Tibial nerve (tissue), 4 donors: ENCODE data around the gene TBC1D32.

Experiments
- CTCF ChIP-seq, 5 experiments: fragments of 200-600 bp in 3 of 5; fragments of 450-650 bp in 2 of 5; sonication (generic) in 3 of 5; IDR thresholded peaks; one replicate each; pipeline ENCODE4 v1.5.1; 2016 to 2019; ENCODE audit warnings: antibody characterized with exemption in 5 of 5, mild to moderate bottlenecking in 3 of 5, moderate library complexity in 2 of 5
- EP300 ChIP-seq, 2 donors: sonication (generic); formaldehyde crosslinking; IDR thresholded peaks; one replicate each; pipeline ENCODE4 v1.6.1; 2017; ENCODE audit warnings: antibody characterized with exemption in 2 of 2, mild to moderate bottlenecking in 1 of 2
- POLR2A ChIP-seq, 2 donors: fragments of 450-650 bp; IDR thresholded peaks; one replicate each; pipeline ENCODE4 v1.6.1; 2017; ENCODE audit warnings: antibody characterized with exemption in 2 of 2, mild to moderate bottlenecking in 2 of 2, moderate library complexity in 2 of 2

GRCh38 chr6:121376411-121376810, 42.1 kb upstream of the TBC1D32 start:
- TF ChIP-seq EP300 (IDR thresholded peaks at IDR 0.05) = no peak
- no peak for TF ChIP-seq CTCF (IDR thresholded peaks at IDR 0.05)
- TF ChIP-seq POLR2A (IDR thresholded peaks at IDR 0.05) = no peak
